ENCODE data around the gene ATG7. TPM values are rescaled to one million over a fixed set of nuclear protein-coding genes. Genes with fewer than 3 reads are reported as not detected.

ATG7 gene
- total RNA-seq, 1 experiment from 2014 or later, result 29.3 TPM

DNA sequence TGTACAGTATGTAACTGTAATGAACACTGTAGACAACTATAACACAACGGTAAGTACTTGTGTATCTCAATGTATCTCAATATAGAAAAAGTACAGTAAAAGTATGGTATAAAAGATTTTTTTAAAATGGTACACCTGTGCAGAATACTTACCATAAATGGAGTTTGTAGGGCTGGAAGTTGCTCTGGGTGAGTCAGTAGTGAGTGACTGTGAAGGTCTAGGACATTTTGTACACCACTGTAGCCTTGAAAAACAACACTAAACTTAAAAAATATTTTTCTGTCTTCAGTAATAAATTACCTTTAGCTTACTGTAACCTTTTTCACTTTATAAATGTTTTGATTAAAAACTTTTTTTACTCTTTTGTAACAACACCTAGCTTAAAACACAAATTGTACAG lies 142.9 kb downstream of the ATG7 start:
- no TSS peak for BruUV-seq (replicated peaks)
- ATAC-seq, result no peak
- Histone ChIP-seq H3K27ac (ENCODE audit: low read depth, low read length) (no peak overlapping the region), H3K27me3 (ENCODE audit: insufficient read depth, low read length) (no peaks in the 10 kb centered on the region), H3K4me2 (ENCODE audit: low read length) (no peak overlapping the region), H3K4me1 (ENCODE audit: control insufficient read depth in 1 of 2, insufficient read depth in 2 of 2, low read length in 2 of 2) (no peaks in the 10 kb centered on the region), H3K4me3 (replicated peaks in 1 of 2; ENCODE audit: low read depth in 1 of 2, low read length in 2 of 2) (no peak overlapping the region), H3K9me2 (ENCODE audit: insufficient read depth) (no peaks in the 10 kb centered on the region), H3K9me3 (ENCODE audit: control insufficient read depth in 1 of 2, insufficient read depth in 1 of 2, low read depth in 1 of 2, low read length in 2 of 2) (no peaks in the 10 kb centered on the region), H2AFZ (ENCODE audit: low read depth, low read length, poor library complexity, severe bottlenecking) (no peak overlapping the region), H3K79me2 (ENCODE audit: insufficient read depth, low read length) (no peaks in the 10 kb centered on the region), H3K9ac (ENCODE audit: low read length) (no peak overlapping the region), H4K20me1 (ENCODE audit: insufficient read depth) (no peaks in the 10 kb centered on the region), H3K36me3 (ENCODE audit: control insufficient read depth in 1 of 2, insufficient read depth in 2 of 2, low read length in 2 of 2) (no peaks in the 10 kb centered on the region)
- TF ChIP-seq TCF7L2 (IDR thresholded peaks at IDR 0.05; ENCODE audit: borderline replicate concordance, extremely low read depth, insufficient read depth, insufficient read length) (no peak), ELF1 (IDR thresholded peaks at IDR 0.05; ENCODE audit: borderline replicate concordance, low read depth) (no peak), SP1 (IDR thresholded peaks at IDR 0.05; ENCODE audit: low read depth) (no peak), EZH2 (IDR thresholded peaks at IDR 0.05) (no peak), EZH2phosphoT487 (IDR thresholded peaks at IDR 0.05; ENCODE audit: borderline replicate concordance) (no peak), ZFX (IDR thresholded peaks at IDR 0.05) (no peak), ZNF274 (IDR thresholded peaks at IDR 0.05; ENCODE audit: low read depth, low read length) (no peak)
- TF ChIP-seq, protein P1, sequence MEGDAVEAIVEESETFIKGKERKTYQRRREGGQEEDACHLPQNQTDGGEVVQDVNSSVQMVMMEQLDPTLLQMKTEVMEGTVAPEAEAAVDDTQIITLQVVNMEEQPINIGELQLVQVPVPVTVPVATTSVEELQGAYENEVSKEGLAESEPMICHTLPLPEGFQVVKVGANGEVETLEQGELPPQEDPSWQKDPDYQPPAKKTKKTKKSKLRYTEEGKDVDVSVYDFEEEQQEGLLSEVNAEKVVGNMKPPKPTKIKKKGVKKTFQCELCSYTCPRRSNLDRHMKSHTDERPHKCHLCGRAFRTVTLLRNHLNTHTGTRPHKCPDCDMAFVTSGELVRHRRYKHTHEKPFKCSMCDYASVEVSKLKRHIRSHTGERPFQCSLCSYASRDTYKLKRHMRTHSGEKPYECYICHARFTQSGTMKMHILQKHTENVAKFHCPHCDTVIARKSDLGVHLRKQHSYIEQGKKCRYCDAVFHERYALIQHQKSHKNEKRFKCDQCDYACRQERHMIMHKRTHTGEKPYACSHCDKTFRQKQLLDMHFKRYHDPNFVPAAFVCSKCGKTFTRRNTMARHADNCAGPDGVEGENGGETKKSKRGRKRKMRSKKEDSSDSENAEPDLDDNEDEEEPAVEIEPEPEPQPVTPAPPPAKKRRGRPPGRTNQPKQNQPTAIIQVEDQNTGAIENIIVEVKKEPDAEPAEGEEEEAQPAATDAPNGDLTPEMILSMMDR (IDR thresholded peaks at IDR 0.05 in 2 of 3, conservative IDR thresholded peaks at IDR 0.05 in 1 of 3; ENCODE audit: borderline replicate concordance in 1 of 3, insufficient read depth in 1 of 3, low read depth in 2 of 3, low read length in 2 of 3), result no peak
- intact Hi-C loops (cut with micrococcal nuclease), result no loop called here
- ChIA-PET RAD21 (ENCODE audit: low non-redundant PET in 1 of 2, low total read pairs in 2 of 2, uncharacterized antibody in 2 of 2, unreplicated experiment in 2 of 2) (no interaction called here), CTCF (no interaction called here), POLR2A (no interaction called here)
- no peak for DNase-seq (ENCODE audit: low read depth, low spot score)

DNA sequence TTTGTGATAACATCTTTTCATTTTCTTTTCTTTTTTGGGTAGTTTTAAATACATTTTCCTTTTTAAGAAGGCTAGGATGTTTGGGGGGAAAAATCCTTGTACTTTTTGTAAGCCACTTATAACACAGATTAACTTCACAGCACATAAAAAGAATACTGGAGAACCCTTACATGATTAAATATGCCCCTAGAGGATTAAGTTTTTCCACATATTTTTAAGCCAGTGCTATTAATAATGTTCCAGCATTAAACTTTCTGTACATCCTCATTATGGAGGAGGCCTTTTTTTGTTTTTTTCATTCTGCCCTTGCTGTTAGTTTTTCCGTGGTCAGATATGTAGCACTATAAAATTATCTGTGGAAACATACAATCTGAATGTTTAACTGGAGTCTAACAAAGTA lies 147.9 kb downstream of the ATG7 start:
- POLR2A ChIA-PET, result no interaction called here
- no peak overlapping the region for H2AFZ ChIP-seq (ENCODE audit: low read depth, low read length, poor library complexity, severe bottlenecking)
- BruUV-seq (replicated peaks), result no TSS peak
- DNase-seq (ENCODE audit: low read depth, low spot score), result no peak
- H3K9me2 ChIP-seq (ENCODE audit: insufficient read depth), result no peaks in the 10 kb centered on the region
- H3K4me2 ChIP-seq (ENCODE audit: low read length), result no peak overlapping the region
- no peaks in the 10 kb centered on the region for H3K9me3 ChIP-seq (ENCODE audit: control insufficient read depth in 1 of 2, insufficient read depth in 1 of 2, low read depth in 1 of 2, low read length in 2 of 2)
- CTCF ChIA-PET, result no interaction called here
- RAD21 ChIA-PET (ENCODE audit: low non-redundant PET in 1 of 2, low total read pairs in 2 of 2, uncharacterized antibody in 2 of 2, unreplicated experiment in 2 of 2), result no interaction called here
- H3K4me3 ChIP-seq (replicated peaks in 1 of 2; ENCODE audit: low read depth in 1 of 2, low read length in 2 of 2), result no peak overlapping the region
- intact Hi-C loops (cut with micrococcal nuclease), result no loop called here
- H3K4me1 ChIP-seq (ENCODE audit: control insufficient read depth in 1 of 2, insufficient read depth in 2 of 2, low read length in 2 of 2), result no peaks in the 10 kb centered on the region
- H4K20me1 ChIP-seq (ENCODE audit: insufficient read depth), result no peaks in the 10 kb centered on the region
- H3K27me3 ChIP-seq (ENCODE audit: insufficient read depth, low read length), result no peaks in the 10 kb centered on the region
- ATAC-seq, result no peak
- H3K79me2 ChIP-seq (ENCODE audit: insufficient read depth, low read length), result no peaks in the 10 kb centered on the region
- no peaks in the 10 kb centered on the region for H3K36me3 ChIP-seq (ENCODE audit: control insufficient read depth in 1 of 2, insufficient read depth in 2 of 2, low read length in 2 of 2)
- no peak overlapping the region for H3K9ac ChIP-seq (ENCODE audit: low read length)
- H3K27ac ChIP-seq (ENCODE audit: low read depth, low read length), result no peak overlapping the region
- TF ChIP-seq EZH2phosphoT487 (IDR thresholded peaks at IDR 0.05; ENCODE audit: borderline replicate concordance) (no peak), ZNF274 (IDR thresholded peaks at IDR 0.05; ENCODE audit: low read depth, low read length) (no peak), SIN3A (IDR thresholded peaks at IDR 0.05; ENCODE audit: low read depth) (no peak), EGR1 (IDR thresholded peaks at IDR 0.05; ENCODE audit: low read depth) (no peak), SP1 (IDR thresholded peaks at IDR 0.05; ENCODE audit: low read depth) (no peak), CEBPB (IDR thresholded peaks at IDR 0.05; ENCODE audit: low read depth) (no peak)
- TF ChIP-seq, protein P2, sequence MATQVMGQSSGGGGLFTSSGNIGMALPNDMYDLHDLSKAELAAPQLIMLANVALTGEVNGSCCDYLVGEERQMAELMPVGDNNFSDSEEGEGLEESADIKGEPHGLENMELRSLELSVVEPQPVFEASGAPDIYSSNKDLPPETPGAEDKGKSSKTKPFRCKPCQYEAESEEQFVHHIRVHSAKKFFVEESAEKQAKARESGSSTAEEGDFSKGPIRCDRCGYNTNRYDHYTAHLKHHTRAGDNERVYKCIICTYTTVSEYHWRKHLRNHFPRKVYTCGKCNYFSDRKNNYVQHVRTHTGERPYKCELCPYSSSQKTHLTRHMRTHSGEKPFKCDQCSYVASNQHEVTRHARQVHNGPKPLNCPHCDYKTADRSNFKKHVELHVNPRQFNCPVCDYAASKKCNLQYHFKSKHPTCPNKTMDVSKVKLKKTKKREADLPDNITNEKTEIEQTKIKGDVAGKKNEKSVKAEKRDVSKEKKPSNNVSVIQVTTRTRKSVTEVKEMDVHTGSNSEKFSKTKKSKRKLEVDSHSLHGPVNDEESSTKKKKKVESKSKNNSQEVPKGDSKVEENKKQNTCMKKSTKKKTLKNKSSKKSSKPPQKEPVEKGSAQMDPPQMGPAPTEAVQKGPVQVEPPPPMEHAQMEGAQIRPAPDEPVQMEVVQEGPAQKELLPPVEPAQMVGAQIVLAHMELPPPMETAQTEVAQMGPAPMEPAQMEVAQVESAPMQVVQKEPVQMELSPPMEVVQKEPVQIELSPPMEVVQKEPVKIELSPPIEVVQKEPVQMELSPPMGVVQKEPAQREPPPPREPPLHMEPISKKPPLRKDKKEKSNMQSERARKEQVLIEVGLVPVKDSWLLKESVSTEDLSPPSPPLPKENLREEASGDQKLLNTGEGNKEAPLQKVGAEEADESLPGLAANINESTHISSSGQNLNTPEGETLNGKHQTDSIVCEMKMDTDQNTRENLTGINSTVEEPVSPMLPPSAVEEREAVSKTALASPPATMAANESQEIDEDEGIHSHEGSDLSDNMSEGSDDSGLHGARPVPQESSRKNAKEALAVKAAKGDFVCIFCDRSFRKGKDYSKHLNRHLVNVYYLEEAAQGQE (IDR thresholded peaks at IDR 0.05; ENCODE audit: low read depth), result no peak
- TF ChIP-seq, protein P1 (IDR thresholded peaks at IDR 0.05 in 2 of 3, conservative IDR thresholded peaks at IDR 0.05 in 1 of 3; ENCODE audit: borderline replicate concordance in 1 of 3, insufficient read depth in 1 of 3, low read depth in 2 of 3, low read length in 2 of 3), result no peak

Measured in HCT116 (cell line).